SJCRH30 (cell line): Measurements from ENCODE around the gene HSPB9. TPM values are rescaled to one million over a fixed set of nuclear protein-coding genes. Genes with fewer than 3 reads are reported as not detected.

Source experiments
- DNase-seq, 2 experiments: peaks; one replicate each; pipeline ENCODE4 v3.0.0-alpha.2; 2015 to 2020
- H3K27ac ChIP-seq: fragments of 250-450 bp; sonication (Bioruptor Pico); 2 replicates; pipeline ENCODE4 v1.5.1; 2020; ENCODE audit warnings: mild to moderate bottlenecking, moderate library complexity
- H3K27me3 ChIP-seq: fragments of 250-450 bp; sonication (Bioruptor Pico); 2 replicates; pipeline ENCODE4 v1.5.1; 2020; ENCODE audit warnings: mild to moderate bottlenecking, moderate library complexity
- H3K36me3 ChIP-seq: fragments of 250-450 bp; sonication (Bioruptor Pico); 2 replicates; pipeline ENCODE4 v1.5.1; 2020; ENCODE audit warnings: mild to moderate bottlenecking, moderate library complexity
- H3K4me1 ChIP-seq: fragments of 250-450 bp; sonication (Bioruptor Pico); 2 replicates; pipeline ENCODE4 v1.5.1; 2020; ENCODE audit warnings: mild to moderate bottlenecking, moderate library complexity
- H3K4me3 ChIP-seq: fragments of 250-450 bp; sonication (Bioruptor Pico); 2 replicates; pipeline ENCODE4 v1.5.1; 2020; ENCODE audit warnings: mild to moderate bottlenecking, moderate library complexity
- H3K9me3 ChIP-seq: fragments of 250-450 bp; sonication (Bioruptor Pico); replicated peaks from 2 replicates; pipeline ENCODE4 v1.5.1; 2020; ENCODE audit warnings: mild to moderate bottlenecking, moderate library complexity
- total RNA-seq: library from RNA; depleted of rRNA; stranded (reverse); fragments of >200 nt; shearing (Covaris generic); gene quantifications from 2 replicates; pipeline ENCODE4 v1.2.3, GENCODE V29; 2014

The HSPB9 gene
- total RNA-seq, 1 experiment from 2014 or later: 0.32 TPM

- H3K4me1 ChIP-seq: peaks cover 8% of the 10 kb centered on the region; the same call in 1 of the 2 replicates
- peak within 1 kb of the TSS; percentile 61 for H3K4me3 ChIP-seq
- H3K27me3 ChIP-seq: no peaks in the 10 kb centered on the region
- peaks cover 13% of the 10 kb centered on the region for H3K36me3 ChIP-seq
- no peaks in the 10 kb centered on the region for H3K9me3 ChIP-seq
- peak within 1 kb of the TSS; percentile 55; the same call in 1 of the 2 replicates for H3K27ac ChIP-seq
- DNase-seq: peak; percentile 84 to 92
These were observed 1.5 kb upstream of the HSPB9 start, which contains the start of gene KAT2A for GRCh38 chr17:42120770-42121769. TSS of gene KAT2A (minus strand) at chr17:42121367. CDS start at chr17:42121304, 63 bp downstream.

- Histone ChIP-seq H3K4me1 (peaks cover 8% of the 10 kb centered on the region; the same call in 1 of the 2 replicates), H3K9me3 (no peaks in the 10 kb centered on the region)
These were observed 1.7 kb downstream of the HSPB9 start for GRCh38 chr17:42124256-42124655.

GRCh38 chr17:42125565-42125964 is 3.0 kb downstream of the HSPB9 start:
- Histone ChIP-seq H3K27ac (no peak overlapping the region), H3K36me3 (peaks cover 23% of the 10 kb centered on the region), H3K9me3 (no peaks in the 10 kb centered on the region), H3K4me3 (no peak overlapping the region), H3K4me1 (peaks cover under 1% of the 10 kb centered on the region; the same call in 1 of the 2 replicates), H3K27me3 (no peaks in the 10 kb centered on the region)
- DNase-seq: no peak

More at GRCh38 chr17:42124256-42124655, 1.7 kb downstream of the HSPB9 start:
- Histone ChIP-seq H3K27me3 (no peaks in the 10 kb centered on the region), H3K4me3 (no peak overlapping the region), H3K27ac (no peak overlapping the region), H3K36me3 (peaks cover 16% of the 10 kb centered on the region)
- DNase-seq: no peak

GRCh38 chr17:42126836-42127235 is 4.2 kb downstream of the HSPB9 start:
- H3K4me1 ChIP-seq: no peaks in the 10 kb centered on the region
- peaks cover 23% of the 10 kb centered on the region for H3K36me3 ChIP-seq
- no peak for DNase-seq

GRCh38 chr17:42127414-42127813 is 4.8 kb downstream of the HSPB9 start:
- Histone ChIP-seq H3K4me1 (peaks cover 3% of the 10 kb centered on the region; the same call in 1 of the 2 replicates), H3K27me3 (no peaks in the 10 kb centered on the region), H3K4me3 (no peak overlapping the region), H3K27ac (no peak overlapping the region), H3K36me3 (peaks cover 23% of the 10 kb centered on the region), H3K9me3 (no peaks in the 10 kb centered on the region)
- no peak for DNase-seq

More at GRCh38 chr17:42126836-42127235, 4.2 kb downstream of the HSPB9 start:
- H3K27me3 ChIP-seq: no peaks in the 10 kb centered on the region
- no peaks in the 10 kb centered on the region for H3K9me3 ChIP-seq
- no peak overlapping the region for H3K4me3 ChIP-seq
- no peak overlapping the region for H3K27ac ChIP-seq

- H3K9me3 ChIP-seq: no peaks in the 10 kb centered on the region
- H3K36me3 ChIP-seq: peaks cover 19% of the 10 kb centered on the region
- no peak for DNase-seq
- no peak overlapping the region for H3K4me3 ChIP-seq
- H3K27me3 ChIP-seq: no peaks in the 10 kb centered on the region
- H3K27ac ChIP-seq: no peak overlapping the region
- peaks cover 17% of the 10 kb centered on the region for H3K4me1 ChIP-seq
These were observed 6.7 kb downstream of the HSPB9 start for GRCh38 chr17:42129109-42129837.

- H3K36me3 ChIP-seq: peaks cover 19% of the 10 kb centered on the region
- no peak for DNase-seq
- H3K4me1 ChIP-seq: peaks cover 19% of the 10 kb centered on the region
- H3K27me3 ChIP-seq: no peaks in the 10 kb centered on the region
- no peaks in the 10 kb centered on the region for H3K9me3 ChIP-seq
- no peak overlapping the region for H3K27ac ChIP-seq
- H3K4me3 ChIP-seq: no peak overlapping the region
These were observed 7.8 kb downstream of the HSPB9 start for GRCh38 chr17:42130310-42130936.

GRCh38 chr17:42131232-42131631 is 8.6 kb downstream of the HSPB9 start:
- peaks cover 19% of the 10 kb centered on the region for H3K4me1 ChIP-seq
- H3K27me3 ChIP-seq: no peaks in the 10 kb centered on the region
- H3K27ac ChIP-seq: no peak overlapping the region
- DNase-seq: no peak
- peaks cover 14% of the 10 kb centered on the region for H3K36me3 ChIP-seq
- H3K9me3 ChIP-seq: no peaks in the 10 kb centered on the region
- no peak overlapping the region for H3K4me3 ChIP-seq

GRCh38 chr17:42131981-42132432 is 9.4 kb downstream of the HSPB9 start:
- Histone ChIP-seq H3K36me3 (peaks cover 16% of the 10 kb centered on the region), H3K27me3 (no peaks in the 10 kb centered on the region), H3K27ac (no peak overlapping the region), H3K9me3 (no peaks in the 10 kb centered on the region), H3K4me3 (no peak overlapping the region), H3K4me1 (peaks cover 19% of the 10 kb centered on the region)
- no peak for DNase-seq

GRCh38 chr17:42132941-42133340 is 10.3 kb downstream of the HSPB9 start:
- Histone ChIP-seq H3K9me3 (no peaks in the 10 kb centered on the region), H3K36me3 (peaks cover 14% of the 10 kb centered on the region), H3K4me1 (peaks cover 19% of the 10 kb centered on the region), H3K27ac (no peak overlapping the region), H3K27me3 (no peaks in the 10 kb centered on the region), H3K4me3 (no peak overlapping the region)
- DNase-seq: peak; percentile 75 to 87

GRCh38 chr17:42133461-42134041 is 10.9 kb downstream of the HSPB9 start:
- Histone ChIP-seq H3K27ac (no peak overlapping the region), H3K4me3 (no peak overlapping the region), H3K27me3 (no peaks in the 10 kb centered on the region), H3K9me3 (no peaks in the 10 kb centered on the region), H3K4me1 (peaks cover 19% of the 10 kb centered on the region), H3K36me3 (peaks cover 13% of the 10 kb centered on the region)
- DNase-seq: peak in 1 of 2 experiments; percentile 64

GRCh38 chr17:42135151-42135550 is 12.5 kb downstream of the HSPB9 start:
- H3K36me3 ChIP-seq: peaks cover 5% of the 10 kb centered on the region; the same call in 1 of the 2 replicates
- H3K27me3 ChIP-seq: no peaks in the 10 kb centered on the region
- DNase-seq: no peak
- no peaks in the 10 kb centered on the region for H3K9me3 ChIP-seq
- H3K4me3 ChIP-seq: no peak overlapping the region
- H3K4me1 ChIP-seq: peaks cover 19% of the 10 kb centered on the region
- H3K27ac ChIP-seq: no peak overlapping the region

GRCh38 chr17:42135664-42136653 is 13.4 kb downstream of the HSPB9 start:
- Histone ChIP-seq H3K36me3 (peaks cover 5% of the 10 kb centered on the region; the same call in 1 of the 2 replicates), H3K27ac (no peak overlapping the region), H3K4me1 (peaks cover 19% of the 10 kb centered on the region), H3K9me3 (no peaks in the 10 kb centered on the region), H3K27me3 (no peaks in the 10 kb centered on the region), H3K4me3 (no peak overlapping the region)
- no peak for DNase-seq
